HG02970 (cell line): ENCODE measurements around the gene RING1.

Source experiments
- ATAC-seq: cut with Tn5 transposase; IDR thresholded peaks from one replicate; pipeline ENCODE4 v1.9.1; 2021; ENCODE audit warnings: mild to moderate bottlenecking, moderate library complexity, moderate number of reproducible peaks; ENCODE audit not compliant: unreplicated experiment, low FRiP score

The RING1 gene

GRCh38 chr6:33192105-33192646 is 16.1 kb upstream of the RING1 start, which contains the start of gene COL11A2:
Gene COL11A2 (minus strand): TSS chr6:33192467. CDS start chr6:33192240, 227 bp downstream.
- ATAC-seq, result no peak

- no peak for ATAC-seq
Observed at GRCh38 chr6:33192671-33193602, 15.4 kb upstream of the RING1 start.

- no peak for ATAC-seq
Observed at GRCh38 chr6:33193619-33194018, 14.7 kb upstream of the RING1 start.

GRCh38 chr6:33194431-33194979 is 13.8 kb upstream of the RING1 start:
- no peak for ATAC-seq

- no peak for ATAC-seq
Observed at GRCh38 chr6:33195304-33196165, 12.8 kb upstream of the RING1 start.

GRCh38 chr6:33197431-33198048 is 10.8 kb upstream of the RING1 start:
- no peak for ATAC-seq

GRCh38 chr6:33198159-33198852 is 10.0 kb upstream of the RING1 start:
- ATAC-seq, result no peak

- no peak for ATAC-seq
Observed at GRCh38 chr6:33198853-33199436, 9.4 kb upstream of the RING1 start.

- ATAC-seq, result no peak
Observed at GRCh38 chr6:33199687-33200218, 8.5 kb upstream of the RING1 start.

- ATAC-seq, result peak; percentile 57
Observed at GRCh38 chr6:33200219-33201146, 7.8 kb upstream of the RING1 start, which contains the start of the genes RXRB and SLC39A7. Gene RXRB (minus strand): TSS chr6:33200665. CDS start chr6:33200476, 189 bp downstream. Gene SLC39A7 (plus strand): TSS chr6:33200867. CDS start chr6:33201246, 379 bp downstream.

- peak; percentile 1 for ATAC-seq
Observed at GRCh38 chr6:33201147-33201545, 7.2 kb upstream of the RING1 start.

GRCh38 chr6:33201935-33202334 is 6.4 kb upstream of the RING1 start:
- ATAC-seq, result no peak

- ATAC-seq, result no peak
Observed at GRCh38 chr6:33202799-33203198, 5.5 kb upstream of the RING1 start.

GRCh38 chr6:33203443-33204164 is 4.7 kb upstream of the RING1 start:
- no peak for ATAC-seq

- ATAC-seq, result no peak
Observed at GRCh38 chr6:33204165-33204414, 4.2 kb upstream of the RING1 start.

- no peak for ATAC-seq
Observed at GRCh38 chr6:33204415-33205190, 3.7 kb upstream of the RING1 start, which contains the start of gene HSD17B8. Gene HSD17B8 (plus strand): TSS chr6:33204655. CDS start chr6:33204669, 14 bp downstream.
